Stimulated activated CD4-positive, alpha-beta T cell treated with anti-CD3 and anti-CD28 coated beads, Interleukin-2, amount 100 ng/mL, for 4 hours (primary cell): ENCODE results near the gene SLC31A1.

Experiments used
- DNase-seq: peaks from one replicate; pipeline ENCODE4 v3.0.0-alpha.2; 2020; ENCODE audit warnings: low read depth

The SLC31A1 gene

DNA sequence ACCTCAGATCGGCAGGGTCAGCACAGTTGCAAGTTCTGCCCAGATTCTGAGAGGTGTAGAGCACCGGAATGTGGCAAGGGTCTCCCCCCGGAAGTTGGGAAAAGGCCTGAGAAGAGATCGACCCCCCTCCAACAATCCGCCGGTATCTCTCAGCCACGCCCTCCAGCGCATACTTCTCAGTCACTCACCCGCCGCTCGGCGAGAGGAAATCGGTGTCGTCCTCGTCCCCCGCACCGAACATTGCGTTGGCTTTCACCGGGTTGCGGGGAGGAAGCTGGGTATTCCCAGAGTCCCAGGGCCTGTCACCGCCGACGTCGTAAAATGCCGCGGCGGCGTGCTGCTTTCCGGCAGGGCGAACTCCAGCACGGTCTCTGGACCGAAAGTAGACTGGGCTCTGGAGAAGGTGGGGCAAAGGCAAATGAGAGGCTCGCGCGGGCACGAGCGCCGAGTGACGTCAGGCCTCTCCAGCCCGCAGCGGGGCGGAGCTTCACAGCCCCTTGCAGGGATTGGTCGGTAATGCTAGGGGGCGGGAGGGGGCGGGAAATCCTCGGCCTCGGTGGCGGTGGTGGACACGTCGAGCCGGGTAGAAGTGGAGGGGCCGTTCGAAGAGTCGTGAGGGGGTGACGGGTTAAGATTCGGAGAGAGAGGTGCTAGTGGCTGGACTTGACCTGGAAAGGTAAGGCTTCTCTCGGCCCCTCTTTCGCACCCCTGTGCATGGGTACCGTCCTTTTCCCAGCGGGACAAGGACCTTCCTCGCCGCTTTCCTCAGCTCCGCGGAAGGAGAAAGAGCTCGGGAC lies at the start of gene SLC31A1, which contains the start of gene FKBP15:
SLC31A1 (plus strand) TSS at position 542 of the 797 bp plus-strand sequence. CDS start 34,605 bp downstream, outside the sequence.
FKBP15 (minus strand) TSS at position 275 of the 797 bp plus-strand sequence; CDS start at position 241, 34 bp downstream.
- peak; percentile 95 for DNase-seq

DNA sequence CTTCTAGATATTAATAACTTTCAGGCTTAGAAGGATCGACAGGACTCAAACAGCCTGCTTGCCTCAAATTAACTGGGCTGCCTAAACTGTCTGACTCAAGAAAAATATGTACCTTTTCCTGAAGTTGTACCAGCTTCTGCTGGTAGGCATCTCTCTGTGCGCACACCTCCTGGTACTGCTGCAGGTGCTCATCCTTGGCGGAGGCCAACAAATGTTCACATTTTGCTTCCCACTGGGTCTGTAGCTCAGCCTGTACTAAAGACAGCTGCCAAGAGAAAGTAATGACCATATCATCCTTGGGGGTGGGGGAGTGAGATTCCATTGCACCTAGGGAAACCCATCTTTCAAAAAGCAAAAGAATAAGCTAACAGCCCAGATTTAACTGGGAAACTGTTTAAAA lies 48.0 kb upstream of the SLC31A1 start:
- DNase-seq, result no peak

DNA sequence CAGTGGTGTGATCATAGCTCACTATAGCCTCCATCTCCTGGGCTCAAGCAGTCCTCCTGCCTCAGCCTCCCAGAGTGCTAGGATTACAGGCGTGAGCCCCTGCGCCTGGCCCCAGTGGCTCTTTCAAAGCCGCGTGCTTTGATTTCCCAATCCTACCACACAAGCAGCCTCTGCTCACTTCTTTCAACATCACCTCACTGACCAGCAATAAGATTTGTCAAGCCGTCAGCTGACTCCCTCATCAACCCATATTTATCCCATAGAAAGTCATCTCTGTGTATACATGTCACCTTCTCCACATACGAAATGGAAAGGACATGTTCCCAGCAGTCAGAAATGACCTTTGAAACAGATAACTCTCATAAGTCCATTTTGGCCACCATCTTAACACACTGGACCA lies 44.5 kb upstream of the SLC31A1 start:
- no peak for DNase-seq

DNA sequence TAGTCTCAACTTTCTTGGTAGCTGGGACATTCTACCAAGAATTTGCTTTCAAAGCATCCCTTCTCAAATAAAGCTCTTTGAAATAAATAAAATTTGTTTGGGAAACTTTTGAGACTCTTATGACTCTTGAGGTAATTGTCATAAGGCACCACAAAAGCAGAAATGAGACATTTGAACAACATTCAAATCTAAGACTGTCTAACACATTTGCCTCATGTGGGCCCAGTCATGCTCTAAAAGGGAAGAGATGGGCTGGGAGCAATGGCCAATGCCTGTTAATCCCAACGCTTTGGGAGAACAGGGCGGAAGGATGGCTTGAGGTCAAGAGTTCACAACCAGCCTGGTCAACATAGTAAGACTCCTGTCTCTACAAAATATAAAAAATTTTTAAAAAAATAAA lies 44.1 kb upstream of the SLC31A1 start:
- no peak for DNase-seq

DNA sequence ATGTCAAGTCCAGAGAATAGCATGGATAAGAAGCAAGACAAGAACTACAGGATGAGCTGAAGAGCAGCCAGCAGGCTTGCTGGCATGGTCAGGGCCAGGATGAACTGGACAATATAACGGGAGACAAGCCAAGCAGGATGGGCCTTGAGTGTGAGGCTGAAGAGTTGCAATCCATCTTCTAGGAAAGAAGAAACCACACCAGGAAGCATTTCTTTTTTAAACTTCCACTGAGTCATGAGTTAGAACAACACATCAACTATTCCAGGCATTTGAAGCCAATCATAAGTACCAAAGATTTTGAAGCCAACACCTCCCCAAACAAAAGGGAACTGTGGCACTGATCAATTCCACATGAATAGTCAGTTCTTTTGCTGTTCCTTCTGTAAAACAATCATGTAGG lies 43.3 kb upstream of the SLC31A1 start:
- no peak for DNase-seq

DNA sequence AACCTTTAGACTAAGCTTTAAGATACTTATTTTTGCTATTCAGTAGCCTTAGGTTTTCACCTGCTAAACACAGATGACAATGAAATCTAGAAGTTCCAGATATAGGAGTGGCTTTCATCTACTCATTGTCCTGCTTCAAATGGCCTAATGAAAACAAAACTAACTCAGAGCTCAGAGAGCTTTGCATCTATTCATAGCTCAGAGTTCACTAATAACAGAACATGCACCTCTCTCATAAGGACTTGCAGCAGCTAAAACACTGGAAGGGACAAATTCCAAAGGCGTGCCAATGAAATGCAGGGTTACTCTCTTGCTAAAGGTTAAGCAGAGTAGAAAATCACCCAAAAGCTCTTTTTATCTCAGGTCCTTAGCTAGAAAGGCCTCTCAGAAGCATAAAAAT lies 41.5 kb upstream of the SLC31A1 start:
- DNase-seq, result no peak

DNA sequence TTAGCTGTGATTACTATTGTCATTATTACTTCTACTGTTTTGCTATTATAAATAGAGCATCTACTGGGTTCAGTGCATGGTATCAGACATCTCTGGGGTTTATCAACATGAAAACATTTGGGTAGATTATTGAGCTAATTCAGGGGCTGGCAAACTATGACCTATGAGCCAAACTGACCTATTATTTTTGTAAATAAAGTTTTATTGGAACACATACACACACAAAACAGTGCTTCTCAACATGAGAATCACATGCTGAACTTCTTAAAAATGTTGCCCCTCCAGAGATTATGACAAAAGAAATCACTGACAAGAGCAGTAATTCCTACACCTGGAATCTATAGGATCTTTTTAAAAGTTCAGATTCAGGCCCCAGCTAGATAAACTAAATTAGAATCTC lies 40.2 kb upstream of the SLC31A1 start:
- no peak for DNase-seq

DNA sequence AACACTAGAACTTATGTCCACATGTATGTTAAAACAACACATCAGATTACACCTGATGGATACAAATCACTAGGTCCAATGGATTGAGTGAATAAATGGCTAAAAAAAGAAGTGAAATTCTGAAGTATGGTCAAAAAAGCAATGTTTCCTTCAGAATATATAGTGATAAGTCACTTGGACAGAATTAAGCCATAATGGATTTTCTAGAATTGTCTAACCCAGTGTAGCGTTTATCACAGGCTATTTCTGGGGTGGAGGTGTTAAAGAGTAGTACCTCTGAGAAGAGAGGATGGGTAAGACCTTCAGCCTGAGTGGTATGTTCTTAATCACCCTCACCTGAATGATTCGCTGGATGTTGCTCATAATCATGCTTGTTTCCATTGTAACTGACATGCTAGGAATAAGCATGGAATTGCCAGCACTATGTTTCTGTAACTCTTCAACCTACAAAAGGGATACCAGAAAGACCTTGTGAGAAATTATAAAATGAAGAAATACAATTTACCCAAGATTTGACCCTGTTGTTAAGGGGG lies 37.3 kb upstream of the SLC31A1 start:
- DNase-seq, result no peak

DNA sequence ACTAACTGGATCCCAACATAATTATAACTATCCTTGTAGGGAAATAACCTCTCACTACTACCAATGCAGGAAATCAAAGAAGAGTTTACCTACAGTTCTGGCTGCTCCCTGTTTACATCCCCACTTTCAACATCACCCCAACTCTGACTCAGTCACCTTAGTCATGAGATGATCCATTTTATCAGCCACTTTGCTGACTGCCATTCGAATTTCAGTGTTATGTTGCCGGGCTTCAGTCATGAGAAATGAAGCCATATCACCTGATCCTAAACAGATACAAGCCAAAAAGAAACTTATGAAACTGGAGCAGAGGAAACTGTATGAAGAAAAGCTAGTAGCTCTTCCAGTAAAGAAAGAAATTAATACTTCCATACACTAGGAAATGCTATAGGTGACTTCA lies 36.8 kb upstream of the SLC31A1 start:
- no peak for DNase-seq

DNA sequence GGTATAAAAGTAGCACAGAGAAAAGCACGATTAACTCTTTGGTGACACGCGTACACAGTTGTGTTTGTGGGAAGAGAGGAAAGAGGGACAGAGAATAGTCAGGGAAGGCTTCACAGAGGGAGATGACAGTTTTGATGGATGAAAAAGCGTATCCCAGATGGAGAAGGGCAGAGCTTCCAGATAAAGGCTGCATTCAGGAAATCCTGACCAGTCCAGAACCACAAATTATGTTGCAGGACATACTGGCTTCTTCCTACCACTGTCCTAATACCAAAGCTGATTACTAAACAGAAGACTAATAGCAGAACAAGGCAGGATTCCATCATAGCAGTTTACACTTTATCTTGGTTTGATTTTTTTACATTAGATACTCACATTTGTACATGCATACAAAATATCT lies 36.1 kb upstream of the SLC31A1 start:
- DNase-seq, result no peak

DNA sequence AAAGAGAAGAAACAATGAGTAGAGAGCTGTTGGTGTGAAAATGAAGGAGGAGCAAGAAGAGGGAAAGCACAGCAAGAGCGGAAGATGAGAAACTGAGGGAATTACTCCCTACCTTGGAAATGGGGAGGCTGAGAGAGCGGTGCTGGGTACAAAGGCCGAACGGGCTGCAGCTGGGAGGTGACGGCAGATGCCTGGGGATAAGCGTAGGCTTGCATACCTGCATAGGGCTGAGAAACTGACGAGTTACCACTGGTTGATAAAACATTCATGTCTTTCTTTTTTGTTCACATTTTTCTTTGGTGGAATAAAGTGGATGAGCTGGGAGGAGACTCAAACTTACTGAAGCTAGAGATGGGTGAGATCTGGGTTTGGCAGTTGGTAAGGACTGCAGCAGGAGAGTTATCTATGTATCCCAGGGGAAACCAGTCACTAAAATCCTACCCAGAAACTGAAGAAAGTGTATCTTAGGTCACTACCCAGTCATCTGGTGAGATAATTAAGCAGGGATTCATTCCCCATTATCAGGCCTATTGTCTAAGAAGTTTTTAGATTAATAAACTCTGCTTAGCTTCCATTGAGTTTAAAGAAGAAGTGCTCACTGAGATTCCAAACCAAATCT lies 35.1 kb upstream of the SLC31A1 start:
- no peak for DNase-seq

DNA sequence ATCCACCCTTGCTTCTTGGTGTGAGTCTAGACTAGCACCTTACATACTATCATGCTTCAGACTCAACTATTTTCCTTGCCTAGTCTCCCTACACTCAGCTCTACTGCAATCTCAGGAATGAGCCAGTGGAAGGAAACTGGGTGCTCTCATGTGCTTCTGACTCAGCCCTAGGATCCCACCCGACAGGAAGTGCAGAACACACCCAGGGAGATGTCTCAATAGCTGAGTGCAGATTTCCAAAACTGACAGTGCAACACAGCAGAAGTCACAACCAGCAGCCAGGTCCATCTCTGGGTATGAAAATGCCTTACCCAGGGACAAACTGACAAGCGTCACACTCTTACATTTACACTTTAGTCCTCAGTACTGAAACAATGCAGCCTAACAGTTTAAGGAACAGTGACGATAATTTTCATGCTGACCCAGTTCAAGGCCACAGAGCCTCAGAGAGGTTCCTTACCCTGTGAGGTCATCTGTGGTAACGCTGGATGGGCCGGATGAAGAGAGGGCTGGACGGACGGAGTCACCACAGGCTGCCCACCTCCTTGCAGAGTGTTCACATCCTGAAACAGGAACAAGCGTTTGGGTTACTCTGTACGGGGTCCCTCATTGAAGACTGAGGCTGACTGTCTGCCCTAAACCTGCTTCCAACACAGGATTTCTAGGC lies 33.3 kb upstream of the SLC31A1 start:
- no peak for DNase-seq

DNA sequence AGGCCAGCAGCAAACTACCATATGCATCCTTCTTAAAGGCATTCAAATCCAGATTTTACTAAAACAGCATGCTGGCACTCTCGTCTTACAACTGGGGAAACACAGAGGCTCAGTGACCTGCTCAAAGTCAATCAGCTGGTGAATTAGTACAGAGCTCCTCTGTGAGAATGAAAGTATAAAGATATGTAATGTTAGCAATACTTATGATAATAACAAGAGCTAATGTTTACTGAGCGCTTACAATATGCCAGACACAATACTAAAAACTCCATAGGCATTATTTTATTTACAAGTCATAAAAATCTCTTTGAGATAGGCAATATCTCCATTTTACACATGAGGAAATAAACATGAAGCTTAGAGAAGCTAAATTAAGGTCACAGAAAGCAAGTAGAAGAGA lies 28.9 kb upstream of the SLC31A1 start:
- no peak for DNase-seq

DNA sequence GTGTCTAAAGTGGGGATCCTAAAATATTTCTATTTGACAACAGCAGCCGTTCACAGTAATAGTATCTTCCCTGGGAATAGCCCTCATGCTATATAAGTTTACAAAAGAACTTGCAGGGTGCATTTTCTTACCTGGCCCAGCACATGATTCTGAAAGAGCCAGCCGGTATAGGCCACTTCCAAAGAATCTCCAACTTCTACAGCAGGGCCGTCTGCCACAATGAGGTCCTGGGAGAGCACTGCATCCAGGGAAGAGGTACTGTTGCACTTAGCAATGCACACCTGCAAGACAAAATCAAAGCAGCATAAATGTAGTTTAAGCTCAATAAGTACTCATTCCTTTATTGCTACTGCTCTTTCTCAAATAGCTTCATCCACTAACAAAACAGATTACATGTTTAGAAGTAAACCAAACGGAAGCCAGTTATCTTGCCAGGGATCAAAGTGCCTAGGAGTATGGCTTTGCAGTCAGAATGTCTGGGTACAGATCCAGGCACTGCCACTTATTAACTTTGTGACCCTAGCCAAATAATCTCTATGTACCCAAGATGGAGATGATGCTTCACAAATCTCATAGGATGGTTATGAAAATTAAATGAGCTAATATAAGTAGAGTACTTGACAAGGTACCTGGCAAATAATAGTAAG lies 21.5 kb upstream of the SLC31A1 start:
- no peak for DNase-seq

DNA sequence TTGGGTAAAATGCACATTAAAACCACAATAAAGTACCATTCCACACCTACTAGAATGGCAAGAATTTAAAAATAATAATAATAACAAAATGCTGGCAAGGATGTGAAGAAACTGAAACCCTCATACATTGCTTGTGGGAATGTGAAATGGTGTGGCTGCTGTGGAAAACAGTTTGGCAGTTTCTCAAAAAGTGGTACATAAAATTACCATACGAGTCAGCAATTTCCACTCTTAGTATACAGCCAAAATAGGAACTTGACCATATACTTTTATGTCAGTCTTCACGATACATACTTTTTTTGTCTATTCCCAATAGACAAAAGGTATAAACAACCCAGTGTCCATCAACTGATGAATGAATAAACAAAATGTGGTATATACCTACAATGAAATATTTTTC lies 15.9 kb upstream of the SLC31A1 start:
- no peak for DNase-seq

DNA sequence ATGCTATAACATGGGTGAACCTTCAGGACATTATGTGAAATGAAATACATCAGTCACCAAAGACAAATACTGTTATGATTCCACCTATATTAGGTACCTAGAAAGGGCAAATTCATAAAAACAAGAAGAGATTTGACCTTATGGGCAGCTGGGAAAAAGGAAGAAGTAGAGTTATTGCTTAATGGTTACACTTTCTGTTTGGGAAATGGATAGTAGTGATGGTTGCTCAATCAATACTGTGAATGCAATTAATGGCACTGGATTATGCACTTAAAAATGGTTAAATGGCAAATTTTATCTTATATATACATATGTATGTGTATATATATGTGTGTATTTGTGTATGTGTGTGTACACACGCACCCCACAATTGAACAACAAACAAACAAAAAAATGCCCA lies 15.5 kb upstream of the SLC31A1 start:
- no peak for DNase-seq

DNA sequence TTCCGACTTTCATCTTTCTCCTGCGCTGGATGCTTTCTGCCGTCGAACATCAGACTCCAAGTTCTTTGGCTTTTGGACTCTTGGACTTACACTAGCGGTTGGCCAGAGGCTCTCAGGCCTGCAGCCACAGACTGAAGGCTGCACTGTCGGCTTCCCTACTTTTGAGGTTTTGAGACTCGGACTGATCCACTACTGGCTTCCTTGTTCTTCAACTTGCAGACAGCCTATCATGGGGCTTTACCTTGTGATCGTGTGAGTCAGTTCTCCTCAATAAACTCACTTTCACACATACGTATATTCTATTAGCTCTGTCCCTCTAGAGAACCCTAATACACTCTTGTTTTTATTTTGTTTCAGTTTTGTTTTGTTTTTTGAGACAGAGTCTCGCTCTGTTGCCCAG lies 10.5 kb upstream of the SLC31A1 start:
- DNase-seq, result no peak

DNA sequence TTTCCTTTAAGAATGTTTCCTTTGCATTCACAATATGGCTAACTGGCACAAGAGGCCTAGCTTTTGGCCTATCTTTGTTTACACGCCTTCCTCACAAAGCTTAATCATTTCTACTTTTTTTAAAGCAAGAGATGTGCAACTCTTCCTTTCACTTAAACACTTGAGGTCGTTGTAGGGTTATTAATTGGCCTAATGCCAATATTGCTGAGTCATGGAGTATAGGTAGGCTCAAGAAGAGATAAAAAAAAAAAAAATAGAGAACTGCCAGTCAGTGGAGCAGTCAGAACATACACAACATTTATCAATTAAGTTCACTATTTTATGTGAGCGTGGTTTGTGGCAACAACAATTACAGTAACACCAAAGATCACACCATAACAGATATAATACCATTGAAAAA lies 6.2 kb upstream of the SLC31A1 start:
- no peak for DNase-seq

DNA sequence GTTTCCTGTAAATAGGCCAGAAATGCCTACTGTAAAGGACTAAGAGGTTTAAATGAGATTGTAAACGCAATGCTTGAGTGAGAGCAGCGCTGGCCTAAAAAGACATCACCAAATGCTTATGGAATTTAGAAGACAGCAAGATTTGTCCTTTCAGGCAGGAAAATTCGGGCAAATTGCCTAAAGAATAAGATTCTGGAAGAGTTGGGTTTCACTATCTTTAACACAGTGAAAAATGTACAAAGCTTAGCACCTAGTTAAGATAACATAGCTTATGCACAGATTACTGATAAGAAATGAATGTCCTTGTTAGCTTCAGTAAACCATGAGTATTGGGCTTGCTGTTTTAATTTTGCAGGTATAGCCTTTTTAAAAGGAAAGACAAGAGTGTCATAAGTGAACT lies 4.9 kb upstream of the SLC31A1 start:
- DNase-seq, result no peak

DNA sequence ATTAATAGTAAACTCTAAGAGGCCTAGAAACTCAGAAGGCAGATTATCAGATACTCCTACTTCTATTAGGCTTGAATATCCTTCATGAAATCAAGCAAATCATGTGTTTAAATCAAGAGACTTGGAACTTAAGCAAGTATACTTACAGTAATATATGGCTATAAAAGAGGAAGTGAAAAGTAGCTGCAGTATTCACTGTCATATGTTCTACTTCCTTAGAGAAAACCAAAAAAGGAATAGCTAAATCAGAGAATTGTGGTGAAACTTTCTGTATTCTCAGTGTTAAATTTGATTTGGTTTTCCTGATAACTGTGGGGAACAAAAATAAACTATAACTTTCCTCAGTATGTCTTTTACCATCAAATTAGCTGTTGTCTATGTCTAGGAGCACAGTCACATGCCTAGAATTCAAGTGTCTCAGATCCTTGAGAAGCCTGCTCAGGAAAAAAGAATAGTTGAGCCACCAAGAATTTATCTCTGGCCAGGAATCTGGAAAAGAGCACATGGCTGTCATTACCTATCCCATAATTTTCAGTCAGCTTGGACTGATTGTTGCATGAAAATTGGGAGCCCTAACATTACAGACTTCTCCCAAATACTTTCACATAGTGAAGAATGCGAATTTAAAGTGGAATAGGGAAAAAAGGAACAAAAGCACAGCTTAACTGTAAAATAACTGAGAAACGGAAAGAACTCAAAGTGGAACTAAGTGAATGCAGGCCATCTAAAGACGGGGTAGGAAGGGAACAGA lies 2.0 kb upstream of the SLC31A1 start:
- DNase-seq, result no peak

DNA sequence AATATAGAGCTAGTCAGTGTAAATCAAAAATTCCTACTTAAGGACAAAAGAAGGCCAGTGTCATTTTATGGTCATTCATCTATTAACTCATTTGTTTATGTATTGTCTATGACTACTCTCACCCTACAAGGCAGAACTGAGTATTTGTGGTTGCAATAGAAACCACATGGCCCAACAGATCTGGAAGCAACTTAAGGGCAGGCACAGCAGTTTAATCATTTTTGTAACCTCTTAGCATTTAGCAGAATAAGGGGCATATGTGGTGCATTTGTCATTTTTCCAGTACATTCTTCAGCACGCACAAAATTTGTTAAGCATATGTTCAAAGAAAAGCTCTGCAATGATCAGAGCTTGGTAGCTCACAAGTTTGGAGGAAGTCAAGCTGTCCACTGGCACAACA lies 1.4 kb upstream of the SLC31A1 start:
- no peak for DNase-seq
